CMK (cell line): ENCODE measurements around the gene SEC11C.
A peak's percentile ranks its signal among the peaks of the same experiment; 100 is the strongest.
"Not testable (repeated sequence)": the region's sequence is repeated elsewhere in the genome, so short reads cannot be mapped to it uniquely, and the experiment has no call there.

Source experiments
- DNase-seq: peaks from one replicate; pipeline ENCODE4 v3.0.0-alpha.2; 2010; ENCODE audit warnings: low read depth

The SEC11C gene

GRCh38 chr18:59139615-59140301, at the start of gene SEC11C:
SEC11C (plus strand) TSS chr18:59139884; CDS start chr18:59139949, 65 bp downstream.
- peak; percentile 82 for DNase-seq

- DNase-seq, result no peak
Measured at GRCh38 chr18:59090966-59091603, 48.6 kb upstream of the SEC11C start.

- no peak for DNase-seq
Measured at GRCh38 chr18:59093668-59094067, 46.0 kb upstream of the SEC11C start.

- DNase-seq, result no peak
Measured at GRCh38 chr18:59094569-59094968, 45.1 kb upstream of the SEC11C start.

GRCh38 chr18:59096098-59096789, 43.4 kb upstream of the SEC11C start:
- no peak for DNase-seq

- no peak for DNase-seq
Measured at GRCh38 chr18:59101830-59102414, 37.8 kb upstream of the SEC11C start.

- DNase-seq, result no peak
Measured at GRCh38 chr18:59109375-59109774, 30.3 kb upstream of the SEC11C start.

GRCh38 chr18:59114160-59114559, 25.5 kb upstream of the SEC11C start:
- no peak for DNase-seq

- no peak for DNase-seq
Measured at GRCh38 chr18:59123588-59124369, 15.9 kb upstream of the SEC11C start.

GRCh38 chr18:59124370-59124704, 15.3 kb upstream of the SEC11C start:
- DNase-seq, result no peak

- no peak for DNase-seq
Measured at GRCh38 chr18:59127047-59127446, 12.6 kb upstream of the SEC11C start.

GRCh38 chr18:59129951-59130703, 9.6 kb upstream of the SEC11C start:
- DNase-seq, result no peak

GRCh38 chr18:59132810-59133465, 6.7 kb upstream of the SEC11C start:
- no peak for DNase-seq

- DNase-seq, result peak; percentile 45
Measured at GRCh38 chr18:59139291-59139614, 431 bp upstream of the SEC11C start.

- peak; percentile 2 for DNase-seq
Measured at GRCh38 chr18:59140302-59140885, 710 bp downstream of the SEC11C start.

- DNase-seq, result no peak
Measured at GRCh38 chr18:59141294-59142068, 1.8 kb downstream of the SEC11C start.

- DNase-seq, result no peak
Measured at GRCh38 chr18:59142274-59142673, 2.6 kb downstream of the SEC11C start.

- DNase-seq, result not testable (repeated sequence)
Measured at GRCh38 chr18:59142800-59143416, 3.2 kb downstream of the SEC11C start.

- DNase-seq, result no peak
Measured at GRCh38 chr18:59143441-59143840, 3.8 kb downstream of the SEC11C start.
